Esophagus squamous epithelium (tissue), 4 donors: ENCODE data around the gene TMIGD3.

Experiments
- CTCF ChIP-seq, 6 experiments: fragments of 450-650 bp in 4 of 6; fragments of 200-600 bp in 2 of 6; sonication (generic) in 2 of 6; IDR thresholded peaks; one replicate each; pipeline ENCODE4 v1.5.1; 2016 to 2019; ENCODE audit warnings: antibody characterized with exemption in 6 of 6, mild to moderate bottlenecking in 4 of 6, moderate library complexity in 4 of 6
- POLR2A ChIP-seq, 4 donors: fragments of 450-650 bp; IDR thresholded peaks; one replicate each; pipeline ENCODE4 v1.6.1; 2017; ENCODE audit warnings: antibody characterized with exemption in 4 of 4, mild to moderate bottlenecking in 4 of 4, moderate library complexity in 3 of 4

- TF ChIP-seq CTCF (IDR thresholded peaks at IDR 0.05) (no peak), POLR2A (IDR thresholded peaks at IDR 0.05) (peak in 2 of 4 donors; percentile 6 to 22)
Observed at GRCh38 chr1:111501645-111502044, 1.8 kb downstream of the TMIGD3 start.
